Fibroblast of skin of scalp (primary cell): ENCODE measurements around the gene FMNL2.

Experiments
- DNase-seq: peaks from one replicate; pipeline ENCODE4 v3.0.0-alpha.2; 2013

Gene FMNL2

DNA sequence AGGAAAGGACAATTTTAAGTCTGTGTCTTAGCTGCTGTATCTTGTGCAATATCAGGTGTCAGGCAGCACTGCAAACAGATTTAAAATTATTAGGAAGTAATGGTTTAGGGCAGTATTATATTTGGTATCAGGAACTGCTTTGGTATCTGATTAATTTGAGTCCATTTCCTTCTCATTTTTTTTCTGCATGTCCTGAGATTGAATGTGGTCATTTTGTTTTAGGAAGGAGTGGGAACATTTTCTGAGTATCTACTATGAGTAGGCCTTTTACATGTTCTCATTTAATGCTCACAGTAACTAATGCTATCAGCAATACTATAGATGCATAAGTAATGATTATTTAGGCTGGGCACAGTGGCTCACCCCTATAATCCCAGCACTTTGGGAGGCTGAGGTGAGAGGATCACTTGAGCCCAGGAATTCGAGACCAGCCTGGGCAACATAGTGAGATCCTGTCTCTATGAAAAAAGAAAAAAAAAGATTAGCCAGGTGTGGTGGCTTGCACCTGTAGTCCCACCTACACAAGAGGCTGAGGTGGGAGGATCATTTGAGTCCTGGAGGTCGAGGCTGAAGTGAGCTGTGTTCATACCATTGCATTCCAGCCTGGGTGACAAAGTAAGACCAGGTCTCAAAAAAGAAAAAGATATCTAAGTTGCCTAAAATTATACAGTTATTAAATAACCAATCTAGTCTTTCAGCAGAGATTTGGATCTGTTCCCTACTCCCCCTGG, 4.7 kb downstream of the FMNL2 start:
- DNase-seq: no peak

DNA sequence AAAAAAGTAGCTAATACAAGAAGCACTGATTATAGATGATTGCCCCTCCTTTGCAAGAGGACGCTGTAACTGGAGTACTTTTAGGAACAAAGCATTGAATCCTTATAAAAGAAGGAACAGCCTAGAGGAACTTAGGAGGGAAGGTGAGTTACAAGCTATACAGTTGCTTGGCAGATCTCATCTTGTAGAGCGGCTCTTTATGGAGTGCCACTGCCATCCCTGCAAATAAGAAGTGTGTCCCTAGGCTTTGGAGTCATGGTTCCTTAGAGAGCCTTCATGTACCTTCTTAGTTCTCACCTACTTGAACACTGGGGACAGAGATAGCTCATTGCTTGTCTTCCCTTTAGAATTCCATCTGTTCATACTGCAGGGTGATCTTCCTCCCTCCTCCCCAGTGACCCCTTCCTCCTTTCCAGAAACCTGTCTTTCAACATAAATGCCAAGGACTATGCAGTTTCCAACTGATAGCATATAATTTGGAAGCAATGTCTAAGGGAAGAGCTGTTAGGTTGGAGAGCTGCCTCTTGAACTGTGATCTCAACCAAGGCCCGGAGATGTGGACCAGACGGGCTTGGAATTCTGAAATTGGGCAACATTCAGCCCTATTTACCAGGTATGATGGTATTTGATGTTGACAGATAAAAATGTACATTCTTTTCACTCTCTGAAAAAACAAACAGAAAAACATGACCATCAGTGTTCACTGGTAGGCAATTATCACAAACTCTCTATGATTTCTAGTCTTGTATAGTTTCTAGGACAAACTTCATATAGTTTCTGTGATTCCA, 7.5 kb downstream of the FMNL2 start:
- DNase-seq: no peak

DNA sequence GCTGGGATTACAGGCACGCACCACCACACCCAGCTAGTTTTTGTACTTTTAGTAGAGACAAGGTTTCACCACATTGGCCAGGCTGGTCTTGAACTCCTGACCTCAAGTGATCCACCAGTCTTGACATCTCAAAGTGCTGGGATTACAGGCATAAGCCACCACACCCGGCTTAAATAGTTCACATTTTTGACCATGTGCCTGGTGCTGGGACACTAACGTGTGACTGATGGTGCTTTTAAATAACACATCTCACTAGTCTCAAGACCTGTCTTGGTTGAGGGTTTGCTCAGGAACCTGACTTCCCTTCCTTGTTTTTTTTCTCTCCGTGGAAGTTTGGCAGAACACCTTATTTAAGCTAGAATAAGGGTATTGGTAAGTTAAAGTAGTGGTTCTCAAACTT, 8.5 kb downstream of the FMNL2 start:
- DNase-seq: no peak

DNA sequence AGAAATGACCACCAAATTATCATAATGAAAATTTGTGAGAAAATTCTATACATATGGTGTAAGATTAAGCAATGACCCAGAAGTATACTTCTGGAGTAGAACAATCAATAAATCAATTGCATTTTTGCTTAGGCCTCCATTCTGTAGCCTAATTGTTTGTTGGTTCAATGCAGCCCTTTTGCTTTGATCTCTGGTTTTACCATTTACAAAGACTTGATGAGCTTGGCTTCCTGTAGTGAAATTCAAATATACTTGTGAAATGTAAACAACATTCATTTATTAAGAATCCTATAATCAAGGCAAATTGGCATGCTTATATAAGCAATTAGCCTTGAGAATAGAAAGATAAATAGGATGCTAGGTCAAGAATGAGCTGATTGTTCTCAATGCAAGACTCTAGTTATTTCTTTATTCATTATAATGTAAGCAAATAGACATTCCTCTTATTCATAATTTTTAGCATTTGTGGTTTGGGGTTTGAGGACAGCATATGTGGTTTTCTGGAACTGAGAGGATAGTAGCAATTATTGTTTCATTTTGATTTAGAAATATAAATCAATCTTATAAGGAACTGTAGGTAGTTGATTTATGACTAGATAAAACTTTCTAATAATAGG, 9.7 kb downstream of the FMNL2 start:
- DNase-seq: no peak

DNA sequence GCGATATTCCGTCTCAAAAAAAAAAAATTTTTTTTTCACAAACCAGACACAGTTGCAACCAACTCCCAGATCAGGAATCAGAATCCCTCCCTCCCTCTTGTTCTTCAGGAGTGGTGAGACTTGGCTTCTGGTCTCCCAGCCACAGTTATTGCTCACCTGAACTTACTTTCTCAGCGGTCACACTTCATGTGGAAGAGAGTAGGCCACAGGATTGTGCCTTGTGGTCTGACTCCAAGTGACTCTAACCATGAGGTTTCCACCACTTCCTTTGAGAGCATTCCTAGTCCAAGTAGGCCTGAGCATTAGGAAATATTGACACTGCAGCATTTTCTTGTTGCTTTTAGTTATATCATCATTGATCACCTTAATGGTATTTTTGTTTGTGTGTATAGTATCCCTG, 12.1 kb downstream of the FMNL2 start:
- DNase-seq: peak; percentile 60

DNA sequence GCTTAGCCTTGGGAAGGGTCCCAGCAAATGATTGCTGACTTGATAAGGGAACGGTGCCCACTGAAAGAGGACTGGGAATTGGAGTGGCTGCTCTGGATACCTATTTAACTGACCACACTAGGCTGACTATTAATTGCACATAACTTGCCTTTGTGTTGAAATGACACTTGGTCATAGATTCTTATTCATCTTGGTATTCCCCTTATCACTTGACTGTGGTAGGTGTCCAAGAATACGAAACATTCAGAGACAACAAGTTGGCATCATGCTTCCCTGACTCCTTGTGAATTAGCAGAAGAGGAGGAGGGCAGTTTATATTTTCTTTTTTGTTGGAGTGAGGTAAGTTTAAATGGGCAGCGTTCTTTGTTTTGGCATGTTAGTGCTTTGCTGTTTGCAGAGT, 13.4 kb downstream of the FMNL2 start:
- DNase-seq: no peak

DNA sequence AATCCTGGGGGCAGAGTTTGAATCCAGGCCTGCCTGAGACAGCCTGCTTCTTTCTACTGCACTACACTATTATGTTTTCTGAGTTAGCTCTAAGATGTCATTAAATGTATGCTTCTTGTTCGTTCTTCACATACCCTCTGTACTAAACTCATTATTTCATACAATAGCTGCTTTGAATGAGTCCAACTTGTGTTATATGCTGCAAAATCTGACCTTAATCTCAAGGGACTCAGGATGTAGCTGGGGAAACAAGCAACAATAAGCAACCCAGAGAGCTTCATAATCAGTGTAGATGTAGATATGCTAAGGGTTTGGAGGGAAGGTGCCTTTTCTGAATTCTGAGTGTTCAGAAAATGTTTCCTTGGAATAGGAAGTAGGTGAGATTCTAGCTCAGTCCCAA, 14.4 kb downstream of the FMNL2 start:
- no peak for DNase-seq

DNA sequence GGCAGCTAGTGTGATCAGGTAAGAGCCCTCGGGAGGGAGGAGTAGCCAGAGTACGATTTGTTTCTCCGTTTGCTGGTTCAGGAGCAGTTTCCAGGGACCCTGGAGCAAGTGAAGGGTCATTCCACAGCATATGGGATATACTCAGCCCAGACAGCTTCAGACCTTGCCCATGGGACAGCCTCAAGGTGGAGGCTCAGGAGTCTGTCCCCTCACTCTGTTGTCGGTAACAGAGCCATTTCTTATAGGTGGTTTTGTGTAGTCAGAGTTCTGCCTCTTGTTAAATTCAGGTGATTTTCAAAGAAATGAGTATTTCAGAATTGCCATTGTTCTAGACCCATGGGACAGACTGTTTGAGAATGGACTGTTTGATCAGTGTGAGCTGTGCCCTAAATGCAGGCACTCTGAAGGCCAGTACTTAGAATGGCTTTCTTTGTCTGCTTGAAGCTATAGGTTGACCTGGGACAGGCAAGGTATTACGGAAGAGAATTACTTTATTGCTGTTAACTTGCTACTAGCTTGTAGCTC, 15.2 kb downstream of the FMNL2 start:
- no peak for DNase-seq

DNA sequence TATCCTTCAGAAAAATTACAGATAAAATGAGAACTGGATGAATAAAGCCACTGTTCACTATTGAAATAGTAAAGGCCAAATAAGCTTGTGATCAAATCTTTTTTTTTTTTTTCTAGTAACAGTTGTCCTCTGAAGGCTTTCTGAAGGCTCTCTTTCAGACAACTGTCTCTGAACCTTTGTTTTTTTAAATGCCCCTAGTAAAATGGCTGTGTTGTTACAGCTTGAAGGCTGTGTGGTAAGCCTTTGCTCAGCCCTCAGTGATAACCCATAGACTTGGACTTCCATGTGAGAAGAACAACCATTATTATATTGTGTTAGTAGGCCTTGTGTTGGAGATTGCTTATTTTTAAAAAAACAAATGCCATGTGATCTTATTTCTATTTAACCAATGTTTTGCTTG, 17.6 kb downstream of the FMNL2 start:
- no peak for DNase-seq

DNA sequence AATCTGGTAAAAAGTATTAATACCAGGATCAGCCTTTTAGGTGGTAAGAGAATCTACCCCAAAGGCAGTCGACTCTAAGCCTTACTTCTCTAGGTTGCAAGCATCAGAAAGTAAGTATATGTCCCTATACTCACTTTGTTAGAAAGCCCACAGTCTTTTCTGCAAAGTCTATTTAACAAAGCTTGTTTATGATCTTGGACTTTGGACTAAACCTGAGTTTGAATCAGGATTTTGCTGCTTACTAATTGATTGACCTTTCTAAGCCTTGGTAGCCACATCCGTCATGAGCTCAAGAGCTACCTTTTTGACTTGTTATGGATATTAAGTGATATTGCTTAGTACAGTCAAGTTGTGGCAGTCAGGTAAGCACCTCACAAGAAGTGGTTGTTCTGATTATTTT, 18.4 kb downstream of the FMNL2 start:
- no peak for DNase-seq

DNA sequence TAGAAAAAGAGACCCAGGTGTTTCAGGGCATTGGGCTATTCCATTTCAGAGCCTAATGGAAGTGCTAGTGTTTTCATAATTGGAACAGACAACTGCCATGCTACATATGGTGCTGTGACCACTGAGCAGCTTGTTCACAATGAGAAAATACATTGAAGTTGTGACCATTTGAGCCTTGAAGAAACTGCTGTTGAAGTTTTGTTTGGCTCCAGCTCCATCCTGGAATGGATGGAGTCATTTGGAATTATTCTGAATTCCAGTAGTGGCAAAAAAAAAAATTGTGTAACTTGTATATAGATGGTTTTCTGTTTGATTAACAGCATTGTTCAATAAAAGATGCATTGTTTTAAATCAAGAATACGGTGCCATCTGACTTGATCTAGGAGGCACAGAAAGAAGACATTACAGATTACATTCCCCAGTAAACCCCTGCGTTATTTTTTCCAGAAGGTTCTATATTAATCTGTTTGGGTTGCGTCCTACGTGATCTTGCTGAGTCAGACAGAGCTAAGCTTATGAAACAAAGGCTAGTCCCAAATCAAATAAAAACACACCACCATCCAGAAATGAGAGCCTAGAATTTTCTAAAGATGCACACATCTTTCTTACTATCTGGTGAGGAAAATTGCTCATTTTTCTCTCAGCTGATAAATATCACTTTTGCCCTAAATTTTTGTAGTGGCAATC, 19.2 kb downstream of the FMNL2 start:
- DNase-seq: no peak

DNA sequence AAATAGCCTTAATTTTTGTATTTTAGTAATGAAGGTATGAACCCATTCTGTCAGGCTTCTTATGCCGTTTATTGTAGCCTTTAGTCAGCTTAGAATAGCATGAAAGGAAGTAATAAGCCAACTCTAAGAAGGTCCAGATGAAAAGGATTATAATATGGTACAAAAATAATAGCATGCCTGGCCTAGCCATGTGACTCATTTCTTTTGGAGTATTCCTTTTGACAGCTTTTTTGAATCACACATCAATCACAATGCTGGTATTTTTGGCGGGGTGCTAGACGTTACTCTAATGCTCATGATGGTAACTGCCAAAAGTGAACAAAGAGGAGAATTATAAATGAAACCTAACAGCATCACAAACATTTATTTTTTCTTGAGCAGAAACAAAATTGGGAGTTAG, 19.9 kb downstream of the FMNL2 start:
- peak; percentile 51 for DNase-seq

DNA sequence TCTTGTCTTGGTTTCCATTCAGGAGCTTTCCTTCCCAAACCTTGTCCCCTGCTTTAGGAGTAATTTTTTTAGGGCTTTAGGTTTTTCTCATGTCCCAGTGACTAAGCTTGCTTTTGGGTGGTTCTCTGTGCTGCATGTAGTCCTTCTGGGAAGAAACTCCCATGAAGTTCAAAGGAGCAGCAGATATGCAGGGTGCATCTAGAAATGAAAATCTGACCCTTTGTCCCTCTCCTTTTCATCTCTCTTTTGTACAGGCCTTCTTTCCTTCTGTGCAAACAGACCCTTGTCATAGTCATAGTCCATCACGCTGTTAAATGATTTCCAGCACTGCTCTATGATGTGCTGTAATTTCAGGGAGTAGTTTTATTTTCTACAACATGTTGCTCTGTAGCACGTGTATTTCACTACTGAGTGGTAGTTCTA, 20.4 kb downstream of the FMNL2 start:
- DNase-seq: no peak

DNA sequence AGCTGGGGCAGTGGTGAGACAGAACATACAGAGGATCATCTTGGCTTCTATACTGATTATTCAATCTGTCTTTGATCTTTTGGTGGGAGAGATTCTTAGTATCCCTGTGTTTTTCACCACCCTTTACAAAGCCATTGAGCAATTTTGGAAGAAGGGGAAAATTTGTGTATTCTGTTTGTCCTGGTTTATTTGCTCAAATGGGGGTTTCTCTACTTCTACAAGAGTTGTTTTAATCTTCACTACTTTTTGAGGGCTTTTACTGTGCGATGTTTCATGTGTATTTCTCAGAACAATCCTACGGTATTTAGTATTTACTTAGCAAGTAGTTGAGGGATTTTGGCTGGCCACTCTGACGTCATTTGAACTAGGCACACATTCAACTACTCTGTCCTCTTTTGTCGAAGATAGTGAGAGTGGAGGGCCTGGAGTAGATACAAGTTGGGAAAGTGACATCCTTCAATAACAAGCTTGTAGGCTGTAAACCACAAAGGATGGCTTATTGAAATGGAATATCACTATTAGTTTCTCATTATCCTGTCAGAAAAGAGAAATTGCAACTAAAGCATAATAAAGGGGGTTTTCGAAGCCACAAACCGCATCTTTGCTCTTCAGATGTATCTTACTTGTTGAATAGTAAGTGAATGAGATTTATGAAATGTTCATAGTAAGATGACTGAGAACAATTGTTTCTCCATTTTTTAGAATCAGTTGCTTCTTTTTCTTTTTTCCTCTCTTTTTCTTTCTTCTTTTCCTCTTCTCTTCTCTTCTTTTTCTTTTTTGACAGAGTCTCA, 24.8 kb downstream of the FMNL2 start:
- no peak for DNase-seq

DNA sequence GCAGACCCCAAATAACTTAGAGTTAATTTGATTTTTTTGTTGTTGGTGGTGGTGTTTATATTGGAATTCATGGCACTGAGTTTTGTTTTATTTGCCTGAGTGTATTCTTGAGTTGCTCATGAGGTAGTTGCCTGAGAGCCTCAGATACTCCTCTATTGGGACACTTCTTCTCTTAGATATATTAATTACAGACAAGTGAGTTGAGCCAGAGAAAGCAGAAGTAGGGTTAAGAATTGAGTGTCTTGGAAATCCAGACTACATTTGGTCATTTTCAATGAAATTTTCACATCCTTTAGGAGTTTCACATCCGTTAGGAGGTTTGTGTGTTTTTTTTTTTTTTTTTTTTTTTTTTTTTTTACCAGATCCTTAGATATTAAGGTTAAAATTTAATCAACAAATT, 29.0 kb downstream of the FMNL2 start:
- no peak for DNase-seq

DNA sequence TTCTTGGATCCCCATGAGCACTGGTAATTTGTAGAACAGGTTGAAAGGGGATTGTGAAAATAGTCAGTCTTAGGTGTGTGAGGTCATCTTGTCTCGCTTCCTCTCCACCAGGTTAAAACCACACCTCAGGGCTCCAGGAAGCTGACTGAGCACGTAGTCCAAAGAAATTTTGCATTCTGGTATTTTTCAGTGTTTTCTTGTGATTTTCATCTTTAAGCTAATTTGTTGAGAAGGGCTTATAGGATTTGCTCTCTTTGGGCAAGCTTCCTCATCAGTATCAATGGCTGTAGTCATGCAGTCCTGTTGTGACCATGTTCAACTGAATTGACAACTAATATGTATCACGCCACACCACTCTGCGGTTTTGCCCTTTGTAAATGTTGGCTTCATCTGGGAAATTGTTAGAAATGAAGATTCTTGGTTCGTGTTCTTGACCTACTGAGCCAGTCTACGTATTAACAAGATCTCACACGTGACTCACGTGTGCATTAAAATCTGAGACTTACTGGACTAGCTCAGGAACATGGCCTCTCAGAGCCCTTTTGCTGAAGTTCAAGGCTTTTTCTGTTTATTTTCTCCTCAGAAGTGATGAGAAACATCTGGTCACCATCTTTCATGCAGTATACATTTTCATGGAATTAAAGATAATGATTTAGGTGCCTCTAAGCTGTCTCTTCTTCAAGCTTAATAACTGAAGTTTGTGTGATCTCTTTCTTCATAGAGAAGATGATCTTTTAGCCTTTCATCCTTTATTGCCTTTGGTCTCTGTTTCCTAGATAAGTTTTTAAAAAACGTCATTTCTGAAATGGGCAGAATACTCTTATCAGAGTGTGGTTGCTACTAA, 32.8 kb downstream of the FMNL2 start:
- DNase-seq: no peak

DNA sequence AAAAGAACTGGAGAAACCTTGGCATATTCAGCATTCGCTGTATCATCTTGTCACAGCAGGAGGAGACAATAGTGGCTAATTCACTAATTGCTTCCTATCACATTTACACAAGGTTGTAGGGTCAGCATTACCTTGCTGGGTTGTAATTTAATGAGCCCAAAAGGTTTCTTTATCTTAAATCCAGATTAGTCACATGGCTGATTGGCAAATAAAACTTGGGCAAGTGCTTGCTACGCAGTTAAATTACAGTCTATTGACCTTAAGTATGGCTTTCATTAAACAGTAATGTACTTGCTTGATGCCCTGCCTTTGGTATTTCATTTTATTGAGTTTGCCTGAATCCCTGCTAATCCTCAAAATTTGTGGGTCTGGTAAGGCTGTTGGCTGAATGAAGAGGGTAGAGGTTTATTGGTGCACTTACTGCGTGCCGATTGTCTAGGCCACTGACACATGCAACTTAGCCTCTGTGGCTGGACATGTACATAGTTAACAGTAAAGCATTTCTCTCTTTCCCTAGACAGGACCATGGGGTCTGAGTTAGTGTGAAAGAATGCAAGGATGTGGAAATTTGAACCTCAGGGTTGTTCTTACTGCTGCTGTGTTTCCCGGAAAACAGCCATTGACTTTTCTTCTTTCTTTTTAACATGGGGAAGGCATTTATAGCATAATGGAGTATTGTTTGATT, 34.3 kb downstream of the FMNL2 start:
- peak; percentile 88 for DNase-seq

DNA sequence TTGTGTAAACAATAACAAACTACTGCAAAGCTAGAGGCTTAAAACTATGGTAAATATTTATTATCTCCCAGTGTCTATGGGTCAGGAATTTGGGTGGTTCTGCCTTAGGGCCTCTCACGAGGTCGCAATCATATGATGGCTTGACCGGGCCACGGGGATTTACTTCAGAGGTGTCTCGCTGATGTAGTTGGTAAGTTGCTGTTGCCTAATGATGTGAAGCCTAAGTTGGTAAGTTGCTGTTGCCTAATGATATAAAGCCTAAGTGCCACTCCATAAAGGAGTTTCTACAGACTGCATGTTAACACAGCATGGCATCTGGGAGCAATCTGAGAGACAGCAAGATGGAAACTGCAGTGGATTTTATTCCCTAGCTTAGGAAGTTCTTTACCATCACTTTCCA, 35.8 kb downstream of the FMNL2 start:
- no peak for DNase-seq

DNA sequence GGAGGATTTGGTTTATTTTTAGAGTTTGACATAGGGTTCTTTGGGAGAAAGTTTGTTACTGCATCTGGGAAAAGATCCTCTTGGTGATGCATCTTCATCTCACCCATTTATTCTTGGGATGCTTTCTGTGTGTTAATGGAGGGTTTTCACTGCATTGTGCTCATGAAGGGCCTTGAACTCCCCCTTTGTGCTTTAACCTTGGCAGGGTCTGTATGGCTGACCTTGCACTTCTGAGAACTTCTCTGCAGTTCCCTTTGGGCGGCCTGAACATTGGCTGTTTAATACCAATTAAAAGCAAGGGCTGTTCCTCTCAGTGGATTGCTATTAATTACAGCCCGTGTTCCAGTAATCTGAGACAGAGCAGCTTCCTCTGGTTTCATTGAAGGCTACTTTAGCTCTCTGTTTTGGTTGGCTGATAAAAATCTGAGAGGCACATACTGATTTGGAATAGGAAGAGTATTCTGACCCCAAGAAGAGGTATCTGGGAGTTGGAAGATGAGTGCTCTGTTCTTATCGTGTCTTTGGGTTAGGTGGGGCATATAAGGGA, 37.5 kb downstream of the FMNL2 start:
- no peak for DNase-seq

DNA sequence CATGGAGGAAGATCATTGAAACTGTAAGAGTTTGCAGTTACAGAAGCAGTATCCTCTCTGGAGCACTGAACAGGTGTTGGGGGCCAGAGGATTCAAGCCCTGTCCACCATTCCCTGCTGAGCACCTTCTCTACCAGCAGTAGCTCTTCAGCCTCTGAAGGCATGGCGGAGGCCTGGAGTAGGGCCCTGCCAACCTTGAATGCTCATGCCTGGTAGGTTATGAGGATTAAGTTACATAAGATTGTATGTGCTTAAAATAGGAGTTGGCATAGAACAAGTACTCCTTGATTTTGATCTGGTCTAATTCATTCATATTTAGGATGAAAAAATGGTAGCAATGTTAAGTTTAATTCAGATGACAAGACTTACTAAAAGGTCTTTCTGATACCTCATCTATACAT, 40.2 kb downstream of the FMNL2 start:
- DNase-seq: no peak
